Esophagus muscularis mucosa (tissue), 2 donors: ENCODE measurements around the gene HSD17B14.

ENCODE experiments used
- EP300 ChIP-seq: sonication (generic); formaldehyde crosslinking; IDR thresholded peaks from one replicate; pipeline ENCODE4 v1.6.1; 2017; ENCODE audit warnings: antibody characterized with exemption
- POLR2A ChIP-seq: fragments of 450-650 bp; IDR thresholded peaks from one replicate; pipeline ENCODE4 v1.6.1; 2017; ENCODE audit warnings: antibody characterized with exemption, moderate library complexity, mild to moderate bottlenecking, low read depth

GRCh38 chr19:48795055-48795684 lies 41.1 kb downstream of the HSD17B14 start:
- no peak for TF ChIP-seq EP300
- no peak for TF ChIP-seq POLR2A
